HG02852 (cell line): ENCODE data around the gene VWA8.
"Not testable (repeated sequence)": the region's sequence is repeated elsewhere in the genome, so short reads cannot be mapped to it uniquely, and the experiment has no call there.

Source experiments
- ATAC-seq: cut with Tn5 transposase; IDR thresholded peaks from one replicate; pipeline ENCODE4 v1.9.1; 2021; ENCODE audit warnings: mild to moderate bottlenecking, moderate library complexity; ENCODE audit not compliant: unreplicated experiment

VWA8 gene

DNA sequence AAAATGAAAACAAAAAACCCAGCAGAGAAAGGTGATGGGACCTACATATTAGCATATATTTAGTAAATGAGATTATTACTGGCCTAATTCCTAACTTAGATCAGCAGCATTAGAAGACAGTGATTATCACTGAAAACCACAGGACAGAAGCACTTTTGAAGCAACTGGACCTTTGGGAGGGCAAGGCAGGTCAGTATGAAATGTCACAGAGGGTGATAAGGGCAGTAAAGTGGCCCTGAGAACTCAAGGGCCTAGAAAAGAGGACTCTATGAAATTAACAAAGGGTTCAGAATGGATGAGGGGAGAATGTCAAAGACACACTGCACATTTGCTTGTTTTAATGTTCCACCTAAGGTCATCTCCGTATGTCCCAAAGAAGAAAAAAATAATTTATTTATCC, 148.7 kb downstream of the VWA8 start:
- no peak for ATAC-seq

DNA sequence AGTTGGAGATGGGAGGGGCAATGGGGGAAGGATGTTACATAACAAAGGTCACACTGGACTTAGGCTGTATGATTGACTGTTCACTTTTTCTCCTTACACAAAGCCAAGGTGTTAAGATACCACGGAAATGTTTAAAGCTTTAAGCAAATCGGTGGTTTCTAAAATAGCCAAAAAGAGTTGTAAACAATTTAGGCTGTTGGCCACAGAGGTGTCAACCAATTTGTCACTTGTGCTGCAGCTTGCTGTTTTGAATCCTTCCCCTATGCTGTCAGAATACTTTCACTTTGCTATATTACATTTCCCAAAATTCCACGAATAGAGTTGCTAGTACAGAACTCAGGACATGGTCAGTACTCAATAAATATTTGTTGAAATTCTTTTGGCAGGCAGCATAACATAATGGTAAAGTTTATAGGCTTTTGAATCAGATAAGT, 149.3 kb downstream of the VWA8 start:
- ATAC-seq, result peak; percentile 63

DNA sequence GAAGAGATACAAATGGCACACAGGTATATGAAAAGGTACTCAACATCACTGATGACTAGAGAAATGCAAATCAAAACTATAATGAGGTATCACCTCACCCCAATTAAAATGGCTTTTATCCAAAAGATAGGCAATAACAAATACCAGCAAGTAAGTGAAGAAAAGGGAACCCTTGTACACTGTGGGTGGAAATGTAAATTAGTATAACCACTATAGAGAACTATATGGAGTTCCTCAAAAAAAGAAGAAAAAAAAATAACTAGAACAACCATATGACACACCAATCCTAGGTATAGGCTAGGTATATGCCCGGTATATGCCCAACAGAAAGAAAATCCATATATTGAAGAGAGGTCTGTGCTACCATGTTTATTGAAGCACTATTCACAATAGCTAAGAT, 150.9 kb downstream of the VWA8 start:
- no peak for ATAC-seq

DNA sequence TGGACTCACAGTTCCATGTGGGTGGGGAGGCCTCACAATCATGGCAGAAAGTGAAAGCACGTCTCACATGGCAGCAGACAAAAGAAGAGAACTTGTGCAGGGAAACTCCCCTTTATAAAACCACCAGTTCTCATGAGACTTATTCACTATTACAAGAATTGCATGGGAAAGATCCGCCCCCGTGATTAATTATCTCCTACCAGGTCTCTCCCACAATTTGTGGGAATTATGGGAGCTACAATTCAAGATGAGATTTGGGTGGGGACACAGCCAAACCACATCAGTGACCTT, 157.5 kb downstream of the VWA8 start:
- not testable (repeated sequence) for ATAC-seq

DNA sequence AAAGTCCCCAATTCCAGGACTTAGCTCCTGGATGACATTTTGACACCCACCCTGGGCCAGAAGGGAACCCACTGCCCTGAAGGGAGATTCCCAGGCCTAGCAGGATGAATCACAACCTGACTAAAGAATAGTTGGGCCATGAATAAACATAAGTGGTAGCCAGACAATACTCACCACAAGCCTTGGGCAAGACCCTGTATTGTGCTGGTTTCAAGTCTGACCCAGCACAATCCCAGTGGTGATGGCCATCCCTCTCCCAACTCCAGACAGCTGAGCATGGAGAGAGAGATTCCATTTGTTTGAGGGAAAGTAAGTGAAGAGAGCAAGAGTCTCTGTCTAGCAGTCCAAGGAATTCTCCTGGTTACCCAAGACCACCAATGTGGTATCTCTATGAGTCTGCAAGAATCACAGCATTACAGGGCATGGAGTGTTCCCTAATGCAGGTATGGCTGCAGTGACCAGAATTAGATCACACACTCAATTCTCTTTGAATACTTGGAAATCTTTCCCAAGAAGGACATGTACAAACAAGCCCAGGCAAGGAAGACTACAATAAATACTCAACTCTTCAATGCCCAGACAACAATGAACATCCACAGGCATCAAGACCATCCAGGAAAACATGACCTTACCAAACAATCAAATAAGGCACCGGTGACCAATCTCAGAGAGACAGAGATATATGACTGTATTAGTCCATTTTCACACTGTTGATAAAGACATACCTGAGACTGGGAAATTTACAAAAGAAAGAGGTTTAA, 158.0 kb downstream of the VWA8 start:
- no peak for ATAC-seq

DNA sequence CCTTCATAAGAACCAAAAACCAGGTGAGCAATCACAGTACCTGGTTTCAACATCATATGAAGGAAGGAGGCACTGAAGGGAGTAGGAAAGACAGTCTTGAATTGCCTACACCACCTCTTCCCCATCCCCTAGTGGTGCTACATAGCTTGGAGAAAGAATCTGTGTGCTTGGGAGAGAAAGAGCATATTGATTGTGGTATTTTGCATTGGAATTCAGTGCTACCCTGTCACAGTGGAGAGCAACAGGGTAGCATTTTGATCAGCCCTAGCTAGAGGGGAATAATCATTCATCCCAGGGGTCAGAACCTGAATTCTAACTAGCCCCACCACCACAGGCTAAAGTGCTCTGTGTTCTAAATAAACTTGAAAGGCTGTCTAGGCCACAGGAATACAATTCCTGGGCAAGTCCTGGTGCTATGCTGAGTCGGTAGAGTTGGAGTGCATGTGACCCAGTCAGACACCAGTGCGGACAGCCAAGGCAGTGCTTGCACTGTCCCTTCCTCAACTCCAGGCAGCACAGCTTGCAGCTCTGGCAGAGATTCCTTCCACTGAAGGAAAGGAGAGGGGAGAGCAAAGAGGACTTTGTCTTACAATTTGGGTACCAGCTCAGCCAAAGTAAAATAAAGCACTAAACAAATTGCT, 158.7 kb downstream of the VWA8 start:
- ATAC-seq, result no peak

DNA sequence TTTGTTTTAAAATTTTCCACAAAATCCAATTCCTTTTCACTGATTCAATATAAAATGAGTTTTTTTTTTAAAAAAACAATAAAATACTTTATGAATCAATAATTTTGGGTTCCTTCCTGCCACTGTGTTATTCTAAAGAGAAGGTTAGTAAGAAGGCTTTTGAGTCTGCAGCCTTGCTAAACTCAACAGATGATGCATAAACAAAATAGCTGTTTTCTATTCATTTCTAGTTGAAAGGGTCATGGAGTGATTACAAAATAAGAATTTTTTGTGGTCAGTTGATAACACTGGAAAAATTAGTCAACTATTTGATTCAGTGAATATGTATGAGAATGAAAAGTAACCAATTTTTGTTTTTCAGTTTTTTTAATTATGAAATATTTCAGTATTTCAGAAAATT, 169.9 kb downstream of the VWA8 start:
- ATAC-seq, result no peak

DNA sequence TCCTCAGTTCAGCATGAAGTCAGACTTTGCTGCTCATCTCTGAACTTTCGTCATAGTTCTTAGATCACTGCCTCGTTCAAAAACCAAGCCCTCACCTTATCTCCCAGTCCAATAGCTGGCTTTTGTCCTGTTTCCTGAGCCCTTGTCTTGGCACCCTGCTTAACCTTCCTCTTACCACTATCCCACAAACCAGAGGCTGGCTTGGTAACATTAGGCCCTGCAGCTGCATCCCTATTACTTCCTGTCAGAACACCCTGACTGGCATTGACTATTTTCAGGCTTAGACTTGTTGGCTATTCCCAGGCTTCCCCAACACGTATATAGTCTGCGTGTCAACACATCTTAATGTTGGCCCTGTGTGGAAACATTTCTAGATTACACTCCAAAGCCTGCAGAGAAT, 172.4 kb downstream of the VWA8 start:
- no peak for ATAC-seq

DNA sequence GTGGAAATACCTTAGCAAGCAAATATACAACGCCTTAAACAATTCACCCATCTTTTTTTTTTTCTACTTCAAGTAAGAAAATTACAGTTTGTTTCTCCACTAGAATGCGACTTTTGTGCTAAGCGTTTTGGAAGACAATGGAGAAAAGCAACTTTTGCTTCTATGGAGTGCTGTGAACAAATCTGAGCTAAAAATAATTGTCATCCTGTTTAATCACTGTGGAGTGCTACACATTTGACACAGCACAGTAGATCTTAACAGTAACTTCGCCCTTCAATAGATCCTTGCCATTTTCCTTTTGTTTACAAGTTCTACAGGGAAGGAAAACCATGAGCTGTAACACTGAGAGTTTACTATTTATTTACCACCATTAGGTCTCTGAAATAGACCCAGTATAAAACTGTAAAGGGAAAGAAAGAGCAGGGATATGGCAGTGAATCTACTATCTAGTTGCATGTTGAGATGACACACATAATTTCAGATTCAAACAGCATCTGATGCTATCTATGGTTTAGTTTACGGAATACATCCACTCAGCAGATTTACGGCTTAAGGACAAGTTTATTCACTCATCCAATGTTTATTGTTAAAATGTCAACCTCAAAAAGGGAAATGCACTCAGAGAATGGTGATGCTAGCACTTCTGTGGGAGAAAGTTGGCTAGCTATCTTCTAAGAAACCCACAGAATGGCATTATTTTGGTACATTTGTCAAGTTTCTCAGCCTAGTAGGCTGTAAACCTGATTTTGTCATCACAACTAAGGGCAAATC, 175.3 kb downstream of the VWA8 start:
- no peak for ATAC-seq

DNA sequence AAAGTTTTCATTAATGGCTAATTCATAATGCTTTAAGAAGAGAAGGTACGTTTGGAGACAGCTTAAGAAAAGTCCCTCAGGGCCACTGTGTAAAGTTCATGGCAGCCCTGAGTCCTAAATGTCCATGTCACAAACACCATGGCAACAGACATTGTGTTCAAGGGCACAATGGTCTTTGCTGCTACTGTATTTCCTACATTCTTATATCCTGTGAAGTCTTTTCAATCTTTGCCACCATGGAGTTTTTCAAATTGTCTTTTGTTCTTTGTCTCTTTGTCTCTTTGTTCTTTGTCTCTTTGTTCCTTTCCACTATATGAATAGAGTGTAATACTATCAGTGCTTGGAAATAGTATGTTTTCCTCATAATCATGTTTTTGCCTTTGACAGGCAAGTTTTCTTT, 178.8 kb downstream of the VWA8 start:
- no peak for ATAC-seq

DNA sequence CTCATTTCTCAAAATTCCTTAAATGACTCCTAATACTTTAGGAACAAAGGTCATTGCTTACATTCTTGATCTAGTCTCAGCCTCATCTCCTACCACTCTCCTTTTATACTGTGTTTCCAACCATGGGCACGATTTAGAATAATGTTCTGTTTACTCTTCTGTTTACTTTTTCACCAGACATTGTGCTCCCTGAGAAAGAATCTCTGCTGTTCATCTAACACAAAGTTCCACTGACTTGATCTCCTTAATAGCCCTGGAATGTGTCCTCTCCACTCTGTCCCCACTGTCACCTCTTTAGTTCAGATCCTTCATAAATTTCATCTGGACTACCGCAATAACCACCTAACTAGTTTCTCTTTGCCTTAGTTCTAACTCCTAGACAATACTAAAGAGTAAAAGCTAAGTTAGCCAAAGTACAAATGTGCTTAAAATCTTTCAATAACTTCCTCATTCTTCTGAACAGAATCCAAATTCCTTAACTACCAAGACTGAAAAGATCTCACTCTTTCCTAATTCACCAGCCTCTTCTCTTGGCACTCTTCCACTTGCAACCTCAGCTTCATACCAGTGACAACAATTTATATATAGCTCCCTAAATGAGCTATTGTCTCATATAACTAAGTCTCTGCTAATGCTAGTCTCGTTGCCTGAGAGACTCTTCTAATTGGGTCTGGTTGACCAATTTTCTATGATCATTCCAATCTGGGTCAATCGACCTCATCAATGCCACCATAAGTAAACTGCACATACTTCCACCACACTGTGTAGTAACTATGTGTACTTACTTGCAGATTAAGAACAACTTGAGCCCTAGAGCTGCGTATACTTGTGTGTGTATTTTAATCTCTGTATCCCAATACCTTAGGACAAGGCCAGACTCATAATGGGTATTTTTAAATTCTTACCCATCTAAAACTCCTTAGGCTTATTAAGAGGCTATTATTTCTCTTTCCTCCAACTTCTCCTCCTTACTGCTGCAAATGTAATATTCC, 179.9 kb downstream of the VWA8 start:
- ATAC-seq, result no peak

DNA sequence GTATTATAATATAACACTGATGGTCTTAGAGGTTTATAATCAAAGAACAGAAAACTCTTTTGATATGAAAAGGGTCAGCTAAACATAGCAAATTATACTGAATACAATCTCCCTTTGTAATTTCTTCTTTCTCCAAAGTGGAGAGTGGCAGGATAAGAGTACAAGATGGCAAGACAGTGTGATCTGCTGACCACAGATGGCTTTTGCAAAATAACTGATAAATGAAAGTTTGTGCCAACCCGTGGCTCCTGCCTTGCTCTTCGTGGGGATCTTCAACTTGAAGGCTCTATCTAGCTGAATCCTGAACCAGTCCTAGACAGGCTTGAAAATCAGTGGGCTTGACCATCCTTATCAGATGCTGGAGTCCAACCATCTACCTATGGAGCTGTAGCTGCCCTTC, 185.7 kb downstream of the VWA8 start:
- no peak for ATAC-seq

DNA sequence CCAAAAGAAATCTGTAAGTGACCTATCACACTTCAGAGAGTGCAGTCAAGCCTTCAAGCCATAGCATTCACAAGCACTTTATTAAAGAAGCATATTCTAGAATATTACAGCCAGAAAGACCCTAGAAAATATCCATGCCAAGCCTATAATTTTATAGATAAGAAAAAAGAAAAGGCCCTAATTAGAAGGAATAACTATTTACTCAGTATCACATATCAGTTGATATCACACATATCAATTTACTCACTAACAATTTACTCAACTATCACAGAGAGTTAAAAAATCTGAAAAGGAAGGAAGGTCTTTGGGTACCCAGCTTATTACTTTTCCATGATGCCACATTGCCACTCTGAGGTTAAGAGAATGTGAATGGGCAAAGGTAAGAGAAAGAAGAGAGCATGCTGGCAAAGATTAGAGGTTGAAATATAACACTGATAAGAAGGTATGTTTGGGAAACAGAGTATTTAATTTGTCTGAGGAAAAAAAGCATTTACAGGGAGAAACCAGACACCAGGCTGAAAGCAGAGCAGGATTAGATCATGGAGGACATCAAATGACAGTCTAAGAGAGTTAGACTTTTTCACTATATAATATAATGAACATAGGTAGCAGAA, 186.2 kb downstream of the VWA8 start:
- no peak for ATAC-seq

DNA sequence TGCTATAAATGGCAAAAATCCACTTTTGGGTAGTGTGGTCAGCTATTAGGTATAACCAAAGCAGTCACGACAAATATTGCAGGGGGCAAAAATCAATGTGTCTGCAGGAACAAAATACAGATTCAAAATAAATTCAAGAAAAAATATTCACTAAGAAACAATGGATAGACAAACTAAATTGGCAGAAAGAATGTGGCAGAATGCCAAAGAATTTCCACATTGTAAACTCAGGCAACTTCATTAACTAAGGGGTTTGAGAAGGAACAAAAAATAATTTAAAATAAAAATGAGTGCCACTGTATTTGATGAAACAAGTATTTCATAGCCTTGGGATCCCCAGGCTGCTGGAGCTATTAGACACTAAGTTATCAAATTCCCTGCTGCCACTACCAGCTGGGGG, 193.1 kb downstream of the VWA8 start:
- no peak for ATAC-seq

DNA sequence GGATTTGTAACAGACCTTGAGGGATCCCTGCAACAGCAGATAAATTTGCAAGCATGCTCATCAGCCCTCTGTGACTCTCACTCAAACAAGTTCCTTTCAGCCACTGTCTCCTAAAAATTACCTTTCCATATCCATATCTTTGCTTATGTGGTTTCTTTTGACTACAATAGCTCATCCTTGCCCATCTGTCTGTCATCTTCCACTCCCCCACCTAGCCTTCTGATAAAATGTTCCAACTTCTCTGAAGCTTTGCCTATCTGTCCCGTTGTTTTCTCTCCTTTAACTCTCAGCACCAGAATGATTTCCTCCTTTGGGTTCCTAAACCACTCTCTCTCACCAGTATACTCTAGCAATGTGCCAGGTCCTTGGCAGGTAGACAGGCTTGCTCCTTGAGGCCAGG, 194.5 kb downstream of the VWA8 start:
- no peak for ATAC-seq

DNA sequence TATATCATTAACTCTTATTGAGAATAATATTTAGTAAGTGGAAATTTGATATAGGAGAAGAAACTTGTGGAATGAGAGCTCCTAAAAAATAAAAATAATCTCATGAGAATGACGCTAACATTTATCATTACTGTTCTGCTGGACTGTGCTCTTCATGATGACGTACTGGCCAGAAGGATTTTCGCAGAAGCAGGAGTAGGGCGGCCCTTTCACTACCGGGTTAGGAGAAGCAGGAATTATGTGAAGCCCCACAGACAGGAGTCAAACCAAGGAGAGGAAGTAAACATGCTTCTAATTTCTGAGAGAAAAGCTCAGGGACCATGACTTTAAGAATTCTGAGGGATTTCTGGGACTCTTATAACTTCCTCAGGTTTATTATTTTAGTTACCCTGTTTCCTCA, 195.1 kb downstream of the VWA8 start:
- ATAC-seq, result no peak

DNA sequence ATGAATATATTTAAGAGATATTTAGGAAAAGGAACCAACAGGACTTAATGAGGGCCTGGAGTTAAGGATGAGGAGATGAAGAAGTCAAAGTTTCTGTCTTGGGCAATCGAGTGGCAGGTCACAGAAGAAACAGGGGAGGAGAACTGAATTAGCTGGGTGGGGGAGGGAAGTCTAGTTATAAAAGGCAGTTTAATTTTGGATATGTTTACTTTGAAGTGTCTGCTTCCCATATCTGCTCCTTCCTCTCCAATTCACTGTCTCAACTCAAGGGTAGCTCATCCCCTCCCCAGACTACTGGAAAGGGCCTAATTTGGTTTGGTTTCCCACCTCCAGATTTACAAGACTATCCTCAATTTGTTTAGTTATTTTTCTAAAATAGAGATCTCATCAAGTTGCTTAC, 195.9 kb downstream of the VWA8 start:
- ATAC-seq, result no peak

DNA sequence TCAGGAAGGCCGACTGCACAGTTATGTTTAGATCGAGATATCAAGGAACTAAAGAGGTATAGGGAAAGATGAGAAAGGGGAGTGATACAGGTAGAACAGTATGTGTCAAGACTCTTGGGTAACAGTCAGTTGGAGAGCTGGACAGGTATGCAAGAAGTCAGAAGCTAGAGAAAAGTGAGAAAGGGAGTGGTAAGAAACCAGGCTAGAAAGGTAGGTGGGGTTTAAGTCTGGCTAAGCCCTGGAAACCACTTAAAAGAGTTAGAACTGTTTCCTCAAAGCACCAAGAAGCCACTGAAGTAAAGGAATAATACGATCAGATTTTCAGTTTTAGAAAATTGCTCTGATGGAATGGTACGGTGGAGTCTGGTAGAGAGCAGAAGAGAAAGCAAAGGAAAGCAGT, 196.4 kb downstream of the VWA8 start:
- no peak for ATAC-seq

DNA sequence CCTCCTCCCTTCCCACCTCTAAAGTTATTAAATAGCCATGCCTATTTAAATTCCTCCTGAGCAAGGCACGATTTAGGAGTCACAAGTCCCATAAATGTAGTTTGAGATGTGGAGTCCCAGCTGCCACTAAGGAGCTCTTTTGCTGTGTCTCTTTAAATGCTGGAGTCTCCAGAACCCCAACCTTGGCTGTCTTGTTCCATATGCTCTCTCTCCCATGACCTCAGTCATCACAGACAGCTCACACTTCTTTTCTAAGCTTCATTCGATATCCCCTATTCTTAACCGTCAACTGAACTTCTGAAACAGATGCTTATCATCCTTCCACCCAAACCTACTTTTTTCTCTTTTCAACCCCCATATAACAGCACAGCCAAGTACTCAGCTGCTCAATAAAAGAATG, 197.1 kb downstream of the VWA8 start:
- no peak for ATAC-seq

DNA sequence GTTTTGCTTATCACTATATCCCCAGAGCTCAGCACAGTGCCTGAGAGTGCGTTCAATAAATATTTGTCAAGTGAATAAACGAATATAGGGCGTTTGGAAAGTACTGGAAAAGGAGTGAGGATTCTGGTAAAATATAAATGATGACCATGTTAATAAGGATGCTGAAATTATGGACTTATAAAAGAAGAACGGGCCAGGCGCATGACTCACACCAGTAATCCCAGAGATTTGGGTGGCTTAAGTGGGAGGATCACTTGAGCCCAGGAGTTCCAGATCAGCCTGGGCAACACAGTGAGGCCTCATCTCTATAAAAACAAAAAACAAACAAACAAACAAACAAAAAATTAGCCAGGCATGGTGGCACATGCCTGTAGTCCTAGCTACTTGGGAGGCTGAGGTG, 198.1 kb downstream of the VWA8 start:
- ATAC-seq, result no peak
